Measurements from ENCODE around the gene PTPN21. TPM values are rescaled to one million over a fixed set of nuclear protein-coding genes. Genes with fewer than 3 reads are reported as not detected.
A peak's percentile ranks its signal among the peaks of the same experiment; 100 is the strongest.

Gene PTPN21
- total and polyA plus RNA-seq, 9 of the 15 experiments (the other 6 are each of a cell fraction or from before 2014, with no cell fraction given): 0.06 to 1.9 (median 0.94) TPM

- H3K9me1 ChIP-seq (ENCODE audit: control insufficient read depth, insufficient read depth, low read length): no peaks in the 10 kb centered on the region
- FAIRE-seq: no peak
- in situ Hi-C loops (cut with MboI): loop anchor here (25.0 kb wide), 1 partner anchor 535 kb away; no protein-coding TSS in a partner anchor
- no peak overlapping the region for H3K27ac ChIP-seq (ENCODE audit: extremely low read depth, low read depth, low read length)
- H3K4me1 ChIP-seq (replicated peaks in 1 of 2; ENCODE audit: control insufficient read depth in 2 of 2, insufficient read depth in 2 of 2, low read length in 2 of 2): no peaks in the 10 kb centered on the region
- intact Hi-C loops (cut with micrococcal nuclease): no loop called here
- no peak for ATAC-seq
- H3K9me3 ChIP-seq (replicated peaks; ENCODE audit: control insufficient read depth, insufficient read depth, low read depth, low read length): no peaks in the 10 kb centered on the region
- TF ChIP-seq POLR3G (IDR thresholded peaks at IDR 0.05; ENCODE audit: extremely low read depth, insufficient read length, insufficient replicate concordance): no peak
- TF ChIP-seq TFE3 (CRISPR knock-in tag; IDR thresholded peaks at IDR 0.05): peak; percentile 61
- H3K27me3 ChIP-seq (ENCODE audit: control insufficient read depth in 2 of 2, insufficient read depth in 2 of 2, low read length in 2 of 2): no peaks in the 10 kb centered on the region
- H3K9ac ChIP-seq (ENCODE audit: insufficient read depth in 1 of 2, low read depth in 2 of 2, low read length in 2 of 2): no peak overlapping the region
- no peaks in the 10 kb centered on the region for H4K20me1 ChIP-seq (replicated peaks; ENCODE audit: control insufficient read depth, insufficient read depth, low read length)
- no peaks in the 10 kb centered on the region for H3K36me3 ChIP-seq (ENCODE audit: control insufficient read depth, insufficient read depth, low read length)
- BruUV-seq (replicated peaks): no TSS peak
- H3K4me3 ChIP-seq: no peak overlapping the region
- H2AFZ ChIP-seq (ENCODE audit: low read depth, low read length): no peak overlapping the region
- 62% methylated on average over 6 of the region's 6 CpGs for WGBS (ENCODE audit: insufficient coverage, low coverage, missing lambda C conversion rate)
- ChIA-PET CTCF (ENCODE audit: low intra/inter-chr PET ratio) (no interaction called here), POLR2A (no interaction called here)
- no peak overlapping the region for H3K4me2 ChIP-seq (ENCODE audit: insufficient read depth, low read length)
- DNase-seq (ENCODE audit: extremely low read depth in 1 of 4, low spot score in 3 of 4): no peak
- no peaks in the 10 kb centered on the region for H3K79me2 ChIP-seq (ENCODE audit: control insufficient read depth, insufficient read depth, low read length)
Observed at GRCh38 chr14:88477513-88478250, 77.1 kb downstream of the PTPN21 start.

- TF ChIP-seq SMAD2 (IDR thresholded peaks at IDR 0.05; ENCODE audit: low read depth, low read length) (no peak), TEAD2 (tag; IDR thresholded peaks at IDR 0.05) (no peak), TFAM (CRISPR knock-in tag; conservative IDR thresholded peaks at IDR 0.05) (no peak), ZNF232 (CRISPR knock-in tag; IDR thresholded peaks at IDR 0.05) (no peak), E2F8 (IDR thresholded peaks at IDR 0.05; ENCODE audit: low read depth, partially characterized antibody) (no peak)
- H3K4me3 ChIP-seq: no peak overlapping the region
- DNase-seq (ENCODE audit: extremely low read depth in 1 of 4, low spot score in 3 of 4): no peak
- no peak overlapping the region for H2AFZ ChIP-seq (ENCODE audit: low read depth, low read length)
- no peaks in the 10 kb centered on the region for H3K4me1 ChIP-seq (replicated peaks in 1 of 2; ENCODE audit: control insufficient read depth in 2 of 2, insufficient read depth in 2 of 2, low read length in 2 of 2)
- 38% methylated on average over 2 of the region's 2 CpGs for WGBS (ENCODE audit: insufficient coverage, low coverage, missing lambda C conversion rate)
- H3K9me3 ChIP-seq (replicated peaks; ENCODE audit: control insufficient read depth, insufficient read depth, low read depth, low read length): no peaks in the 10 kb centered on the region
- no peak for FAIRE-seq
- H3K9ac ChIP-seq (ENCODE audit: insufficient read depth in 1 of 2, low read depth in 2 of 2, low read length in 2 of 2): no peak overlapping the region
- no peak overlapping the region for H3K4me2 ChIP-seq (ENCODE audit: insufficient read depth, low read length)
- in situ Hi-C loops (cut with MboI) (loop anchor here (25.0 kb wide), 1 partner anchor 535 kb away; no protein-coding TSS in a partner anchor), intact Hi-C loops (cut with micrococcal nuclease) (no loop called here)
- ChIA-PET CTCF (ENCODE audit: low intra/inter-chr PET ratio) (no interaction called here), POLR2A (interaction anchor here (1.3 kb wide), 1 partner anchor 9 kb away, joined by 4 read pairs; no protein-coding TSS in a partner anchor)
- no peaks in the 10 kb centered on the region for H3K9me1 ChIP-seq (ENCODE audit: control insufficient read depth, insufficient read depth, low read length)
- no peaks in the 10 kb centered on the region for H3K27me3 ChIP-seq (ENCODE audit: control insufficient read depth in 2 of 2, insufficient read depth in 2 of 2, low read length in 2 of 2)
- no peaks in the 10 kb centered on the region for H4K20me1 ChIP-seq (replicated peaks; ENCODE audit: control insufficient read depth, insufficient read depth, low read length)
- H3K79me2 ChIP-seq (ENCODE audit: control insufficient read depth, insufficient read depth, low read length): no peaks in the 10 kb centered on the region
- no peak overlapping the region for H3K27ac ChIP-seq (ENCODE audit: extremely low read depth, low read depth, low read length)
- BruUV-seq (replicated peaks): no TSS peak
- no peaks in the 10 kb centered on the region for H3K36me3 ChIP-seq (ENCODE audit: control insufficient read depth, insufficient read depth, low read length)
- ATAC-seq: no peak
Observed at GRCh38 chr14:88476825-88477224, 78.0 kb downstream of the PTPN21 start.
